IPS-18a (cell line): ENCODE results near the gene FNIP1.

Source experiments
- H3K27ac ChIP-seq: one replicate; pipeline ENCODE4 v1.5.1; 2013; ENCODE audit warnings: low read length
- H3K27me3 ChIP-seq: one replicate; pipeline ENCODE4 v1.6.1; 2013; ENCODE audit warnings: mild to moderate bottlenecking, low read length; ENCODE audit not compliant: control insufficient read depth, insufficient read depth
- H3K36me3 ChIP-seq: one replicate; pipeline ENCODE4 v1.6.1; 2013; ENCODE audit warnings: low read depth, low read length; ENCODE audit not compliant: control insufficient read depth
- H3K4me1 ChIP-seq: one replicate; pipeline ENCODE4 v1.6.1; 2013; ENCODE audit warnings: low read depth, low read length; ENCODE audit not compliant: control insufficient read depth
- H3K4me3 ChIP-seq: one replicate; pipeline ENCODE4 v1.5.1; 2013; ENCODE audit warnings: low read length
- H3K9ac ChIP-seq: one replicate; pipeline ENCODE4 v1.6.1; 2013; ENCODE audit warnings: mild to moderate bottlenecking, low read length, moderate library complexity
- H3K9me3 ChIP-seq: one replicate; pipeline ENCODE4 v1.6.1; 2013; ENCODE audit warnings: low read depth, low read length; ENCODE audit not compliant: control insufficient read depth

Gene FNIP1

GRCh38 chr5:131649161-131649560 is 147.7 kb downstream of the FNIP1 start:
- Histone ChIP-seq H3K36me3 (peaks cover 19% of the 10 kb centered on the region), H3K9ac (no peak overlapping the region), H3K27me3 (no peaks in the 10 kb centered on the region), H3K27ac (no peak overlapping the region), H3K4me3 (no peak overlapping the region), H3K9me3 (no peaks in the 10 kb centered on the region), H3K4me1 (no peaks in the 10 kb centered on the region)

DNA sequence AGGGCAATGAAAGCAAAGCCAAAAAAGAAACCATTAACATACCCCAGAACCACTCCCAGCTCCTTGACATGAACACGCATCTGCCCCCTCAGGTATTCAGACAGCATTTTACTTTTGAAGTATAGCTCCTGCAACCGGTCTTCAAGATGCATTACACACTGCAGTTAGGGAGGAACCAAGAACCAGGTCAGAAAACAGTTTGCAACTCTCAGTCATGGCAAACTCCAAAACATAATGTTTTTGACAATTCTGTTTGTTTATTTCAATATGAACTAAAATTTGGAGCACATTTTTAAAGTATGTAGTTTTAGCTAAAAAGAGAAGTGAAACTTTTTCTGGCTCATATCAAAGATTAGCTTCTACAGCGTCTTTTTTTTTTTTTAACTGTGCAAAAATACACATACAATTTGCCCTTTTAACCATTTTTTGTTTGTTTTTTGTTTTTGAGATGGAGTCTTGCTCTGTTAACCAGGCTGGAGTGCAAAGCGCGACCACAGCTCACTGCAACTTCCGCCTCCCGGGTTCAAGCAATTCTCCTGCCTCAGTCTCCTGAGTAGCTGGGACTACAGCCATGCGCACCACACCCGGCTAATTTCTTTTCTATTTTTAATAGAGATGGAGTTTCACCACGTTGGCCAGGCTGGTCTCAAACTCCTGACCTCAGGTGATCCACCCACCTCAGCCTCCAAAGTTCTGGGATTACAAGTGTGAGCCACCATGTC is 149.6 kb downstream of the FNIP1 start:
- H3K9ac ChIP-seq: no peak overlapping the region

GRCh38 chr5:131644822-131645221 is 152.0 kb downstream of the FNIP1 start:
- no peaks in the 10 kb centered on the region for H3K36me3 ChIP-seq
- H3K27me3 ChIP-seq: no peaks in the 10 kb centered on the region
- no peak overlapping the region for H3K9ac ChIP-seq
- no peak overlapping the region for H3K4me3 ChIP-seq
- H3K4me1 ChIP-seq: no peaks in the 10 kb centered on the region
- no peak overlapping the region for H3K27ac ChIP-seq
- no peaks in the 10 kb centered on the region for H3K9me3 ChIP-seq

More for the DNA sequence above, 149.6 kb downstream of the FNIP1 start:
- no peaks in the 10 kb centered on the region for H3K4me1 ChIP-seq
- no peak overlapping the region for H3K4me3 ChIP-seq
- no peaks in the 10 kb centered on the region for H3K9me3 ChIP-seq
- H3K36me3 ChIP-seq: peaks cover 13% of the 10 kb centered on the region
- H3K27ac ChIP-seq: no peak overlapping the region
- H3K27me3 ChIP-seq: no peaks in the 10 kb centered on the region

DNA sequence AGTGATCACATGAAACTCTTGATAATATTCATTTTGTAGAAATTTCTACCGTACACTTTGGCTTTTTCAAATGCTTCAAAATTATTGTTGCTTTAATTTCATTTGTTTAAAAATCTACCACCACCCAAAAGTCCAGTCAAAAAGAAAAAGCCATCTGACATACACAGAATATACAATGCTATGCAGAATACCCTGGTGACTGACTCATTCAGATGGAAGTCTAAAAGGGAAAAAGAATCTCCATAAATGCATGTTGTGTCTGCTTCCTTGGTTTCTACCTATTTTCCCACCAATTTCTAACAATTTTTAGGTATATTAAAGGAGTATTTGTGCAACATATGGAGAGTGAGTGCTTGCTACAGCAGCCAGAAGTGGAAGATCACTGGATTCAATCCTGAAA is 152.4 kb downstream of the FNIP1 start:
- no peaks in the 10 kb centered on the region for H3K9me3 ChIP-seq
- no peaks in the 10 kb centered on the region for H3K36me3 ChIP-seq
- no peak overlapping the region for H3K9ac ChIP-seq
- H3K27me3 ChIP-seq: no peaks in the 10 kb centered on the region
- H3K27ac ChIP-seq: no peak overlapping the region
- no peaks in the 10 kb centered on the region for H3K4me1 ChIP-seq
- no peak overlapping the region for H3K4me3 ChIP-seq

DNA sequence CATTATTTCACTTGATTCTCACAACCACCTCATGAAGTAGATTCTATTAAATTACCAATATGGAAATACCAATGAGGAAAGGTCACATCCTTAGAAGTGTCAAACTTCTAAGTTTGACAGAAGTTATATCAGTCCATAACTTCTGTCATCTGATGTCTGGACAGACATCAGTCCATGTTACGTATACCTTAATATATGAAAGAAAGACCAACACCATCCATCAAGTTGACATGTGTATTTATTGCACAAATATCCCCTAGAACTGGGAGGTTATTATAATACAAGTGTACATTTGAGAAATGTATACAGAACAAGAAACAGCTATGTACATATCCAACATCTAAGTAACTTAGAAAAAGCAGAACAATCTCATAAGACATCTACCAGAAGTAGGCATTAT is 155.3 kb downstream of the FNIP1 start:
- Histone ChIP-seq H3K4me3 (no peak overlapping the region), H3K27ac (no peak overlapping the region), H3K4me1 (peaks cover 4% of the 10 kb centered on the region), H3K9ac (no peak overlapping the region), H3K27me3 (no peaks in the 10 kb centered on the region), H3K9me3 (no peaks in the 10 kb centered on the region), H3K36me3 (no peaks in the 10 kb centered on the region)

DNA sequence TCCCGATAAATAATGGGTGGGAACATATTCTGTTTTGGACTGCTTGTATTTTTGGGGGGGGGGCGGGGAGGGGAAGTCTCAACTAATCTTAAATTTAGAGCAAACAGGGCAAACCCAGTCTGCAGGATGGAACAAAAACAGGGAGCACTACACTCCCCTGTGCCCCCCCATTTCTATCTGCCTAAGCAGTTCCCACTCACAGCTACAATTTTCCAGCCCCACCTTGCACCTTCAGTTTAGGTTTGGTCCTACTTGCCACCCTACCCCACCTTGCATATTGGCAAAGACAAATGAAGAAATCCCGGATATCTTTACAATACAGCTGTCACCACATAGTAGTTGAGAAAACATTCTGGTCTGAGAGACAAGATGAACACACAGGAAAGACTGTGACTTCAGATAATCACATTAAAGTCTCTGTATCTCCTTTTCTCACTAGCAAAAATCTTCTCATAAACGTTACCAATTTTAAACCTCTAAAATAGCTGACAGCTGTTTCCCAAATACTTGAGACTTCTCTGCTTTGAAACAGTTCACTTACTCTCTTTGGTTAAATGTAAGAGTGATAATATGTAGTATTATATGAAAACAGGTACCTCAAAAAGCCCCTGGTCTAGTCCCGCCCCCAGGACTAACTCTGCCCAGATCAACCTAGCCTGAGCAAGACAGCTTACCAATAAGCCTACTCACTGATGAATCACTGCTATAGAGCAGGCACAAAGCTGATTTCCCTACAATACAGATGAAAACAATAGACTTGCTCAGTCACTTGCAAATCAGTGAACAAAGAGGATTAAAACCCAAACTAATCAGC is 156.6 kb downstream of the FNIP1 start:
- H3K27ac ChIP-seq: no peak overlapping the region
- no peaks in the 10 kb centered on the region for H3K9me3 ChIP-seq
- H3K4me1 ChIP-seq: peaks cover 7% of the 10 kb centered on the region
- no peaks in the 10 kb centered on the region for H3K27me3 ChIP-seq
- H3K36me3 ChIP-seq: no peaks in the 10 kb centered on the region
- H3K9ac ChIP-seq: no peak overlapping the region
- no peak overlapping the region for H3K4me3 ChIP-seq

- Histone ChIP-seq H3K4me1 (peaks cover 8% of the 10 kb centered on the region), H3K36me3 (no peaks in the 10 kb centered on the region), H3K27me3 (no peaks in the 10 kb centered on the region), H3K9me3 (no peaks in the 10 kb centered on the region), H3K9ac (no peak overlapping the region), H3K27ac (no peak overlapping the region), H3K4me3 (no peak overlapping the region)
Observed at GRCh38 chr5:131639148-131639547, 157.7 kb downstream of the FNIP1 start.

GRCh38 chr5:131637694-131638093 is 159.1 kb downstream of the FNIP1 start:
- H3K9me3 ChIP-seq: no peaks in the 10 kb centered on the region
- no peak overlapping the region for H3K27ac ChIP-seq
- no peak overlapping the region for H3K4me3 ChIP-seq
- no peak overlapping the region for H3K9ac ChIP-seq
- no peaks in the 10 kb centered on the region for H3K36me3 ChIP-seq
- H3K27me3 ChIP-seq: no peaks in the 10 kb centered on the region
- peaks cover 12% of the 10 kb centered on the region for H3K4me1 ChIP-seq

DNA sequence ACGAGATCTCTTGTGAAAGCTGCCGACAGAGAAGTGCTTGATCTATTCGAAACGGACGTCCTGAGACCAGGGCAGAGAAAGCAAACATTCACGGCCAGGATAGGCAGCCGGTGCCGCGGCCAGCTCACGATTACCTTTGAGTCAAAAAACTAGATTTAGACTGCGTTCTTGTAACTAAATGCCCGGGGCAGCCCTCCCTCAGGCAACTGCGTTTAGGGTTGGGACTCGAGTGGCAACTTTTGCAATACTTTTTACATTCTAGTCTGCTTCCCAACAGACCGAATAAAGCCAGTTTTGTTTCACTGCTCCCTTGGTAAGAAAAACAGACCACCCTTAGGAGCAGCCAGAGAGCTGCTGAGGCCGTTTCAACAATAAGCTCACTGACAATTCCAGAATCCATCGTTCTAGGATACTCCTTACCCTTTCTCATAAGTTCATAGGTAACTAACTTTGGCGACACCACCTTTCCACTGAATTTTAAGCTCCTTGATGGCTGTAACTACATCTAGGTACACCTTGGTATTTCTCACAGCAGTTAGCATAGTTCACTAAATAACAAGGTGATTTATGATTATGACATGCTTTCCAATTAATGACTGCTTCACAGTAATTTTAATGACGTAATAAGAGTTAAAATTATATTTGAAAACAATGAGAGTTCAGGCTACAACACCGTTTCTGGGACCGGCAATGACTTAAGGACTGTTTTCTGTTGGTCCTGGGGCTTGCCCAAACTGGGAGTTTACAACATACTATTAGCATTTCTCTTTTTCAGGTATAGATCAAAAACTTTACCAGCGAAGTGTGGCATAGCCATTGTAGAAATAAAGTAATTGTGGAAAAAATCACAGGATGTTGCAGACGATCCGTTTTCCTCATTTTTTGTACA is 160.9 kb downstream of the FNIP1 start:
- no peaks in the 10 kb centered on the region for H3K36me3 ChIP-seq
- H3K9ac ChIP-seq: peak overlapping the region; percentile 96
- H3K4me1 ChIP-seq: peaks cover 16% of the 10 kb centered on the region
- H3K9me3 ChIP-seq: no peaks in the 10 kb centered on the region
- peak overlapping the region; percentile 94 for H3K27ac ChIP-seq
- peak overlapping the region; percentile 87 for H3K4me3 ChIP-seq
- H3K27me3 ChIP-seq: no peaks in the 10 kb centered on the region

- H3K4me1 ChIP-seq: peaks cover 16% of the 10 kb centered on the region
- H3K9ac ChIP-seq: peak within 1 kb of the TSS; percentile 96
- H3K4me3 ChIP-seq: peak within 1 kb of the TSS; percentile 87
- no peaks in the 10 kb centered on the region for H3K36me3 ChIP-seq
- no peaks in the 10 kb centered on the region for H3K9me3 ChIP-seq
- peak within 1 kb of the TSS; percentile 94 for H3K27ac ChIP-seq
- no peaks in the 10 kb centered on the region for H3K27me3 ChIP-seq
Observed at GRCh38 chr5:131634996-131635683, 161.7 kb downstream of the FNIP1 start, which contains the start of gene RAPGEF6. TSS of gene RAPGEF6 (minus strand) at chr5:131635229. CDS start at chr5:131635030, 199 bp downstream.

- H3K9me3 ChIP-seq: no peaks in the 10 kb centered on the region
- H3K9ac ChIP-seq: peak overlapping the region; percentile 96
- H3K27ac ChIP-seq: peak overlapping the region; percentile 43
- H3K4me3 ChIP-seq: peak overlapping the region; percentile 87
- H3K36me3 ChIP-seq: no peaks in the 10 kb centered on the region
- H3K27me3 ChIP-seq: no peaks in the 10 kb centered on the region
- H3K4me1 ChIP-seq: peaks cover 16% of the 10 kb centered on the region
Observed at GRCh38 chr5:131634666-131634995, 162.2 kb downstream of the FNIP1 start.
